KMS-11 (cell line): Measurements from ENCODE around the gene SLC37A1.

ENCODE experiments used
- H2AFZ ChIP-seq: fragments of 200-600 bp; sonication (generic); 2 replicates; pipeline ENCODE4 v1.6.1; 2016; ENCODE audit warnings: antibody characterized with exemption, mixed run types, low read depth
- H3K27ac ChIP-seq: fragments of 200-600 bp; sonication (generic); 2 replicates; pipeline ENCODE4 v1.6.1; 2016; ENCODE audit warnings: mild to moderate bottlenecking, mixed run types
- H3K27me3 ChIP-seq: fragments of 200-600 bp; sonication (generic); 2 replicates; pipeline ENCODE4 v1.6.1; 2017; ENCODE audit warnings: mild to moderate bottlenecking, low read depth, mixed run types, moderate library complexity; ENCODE audit not compliant: insufficient read depth
- H3K36me3 ChIP-seq: fragments of 200-600 bp; sonication (generic); 2 replicates; pipeline ENCODE4 v1.6.1; 2017; ENCODE audit warnings: mild to moderate bottlenecking, mixed run types; ENCODE audit not compliant: insufficient read depth
- H3K4me1 ChIP-seq: fragments of 200-600 bp; sonication (generic); 2 replicates; pipeline ENCODE4 v1.6.1; 2016; ENCODE audit warnings: mild to moderate bottlenecking, low read depth, mixed run types; ENCODE audit not compliant: poor library complexity, severe bottlenecking
- H3K4me2 ChIP-seq: fragments of 200-600 bp; sonication (generic); 2 replicates; pipeline ENCODE4 v1.7.0; 2016; ENCODE audit warnings: mild to moderate bottlenecking, mixed run types
- H3K4me3 ChIP-seq: fragments of 200-600 bp; sonication (generic); IDR thresholded peaks from 2 replicates; pipeline ENCODE4 v1.6.1; 2017; ENCODE audit warnings: low read depth, low read length, mixed read lengths; ENCODE audit not compliant: insufficient read depth
- H3K79me2 ChIP-seq: fragments of 200-600 bp; sonication (generic); 2 replicates; pipeline ENCODE4 v1.6.1; 2016; ENCODE audit warnings: low read depth, mixed run types; ENCODE audit not compliant: insufficient read depth
- H3K9ac ChIP-seq: fragments of 200-600 bp; sonication (generic); 2 replicates; pipeline ENCODE4 v1.6.1; 2016; ENCODE audit warnings: mild to moderate bottlenecking, mixed run types
- H4K20me1 ChIP-seq: fragments of 200-600 bp; sonication (generic); 2 replicates; pipeline ENCODE4 v1.6.1; 2016; ENCODE audit warnings: mild to moderate bottlenecking, mixed run types; ENCODE audit not compliant: insufficient read depth
- CTCF ChIP-seq: fragments of 200-600 bp; sonication (generic); conservative IDR thresholded peaks from 2 replicates; pipeline ENCODE4 v1.6.1; 2017; ENCODE audit warnings: low read depth, mild to moderate bottlenecking, antibody characterized with exemption, low read length, moderate library complexity, mixed read lengths

Gene SLC37A1

GRCh38 chr21:42587036-42587435 lies 73.4 kb downstream of the SLC37A1 start:
- Histone ChIP-seq H3K79me2 (no peaks in the 10 kb centered on the region), H3K27me3 (0 out of 2 replicates have a peak, but pooled peaks cover 2% of the 10 kb centered on the region), H3K27ac (no peak overlapping the region), H2AFZ (no peak overlapping the region), H4K20me1 (no peaks in the 10 kb centered on the region), H3K4me1 (no peaks in the 10 kb centered on the region), H3K9ac (no peak overlapping the region), H3K4me3 (no peak overlapping the region), H3K36me3 (no peaks in the 10 kb centered on the region), H3K4me2 (no peak overlapping the region)
- TF ChIP-seq CTCF, result no peak

GRCh38 chr21:42590431-42591131 lies 76.9 kb downstream of the SLC37A1 start:
- Histone ChIP-seq H3K27me3 (peaks cover 20% of the 10 kb centered on the region; the same call in 1 of the 2 replicates), H4K20me1 (no peaks in the 10 kb centered on the region), H3K4me3 (no peak overlapping the region), H3K27ac (no peak overlapping the region), H3K36me3 (no peaks in the 10 kb centered on the region), H3K9ac (no peak overlapping the region), H3K79me2 (no peaks in the 10 kb centered on the region), H3K4me1 (no peaks in the 10 kb centered on the region), H3K4me2 (no peak overlapping the region), H2AFZ (no peak overlapping the region)
- TF ChIP-seq CTCF, result no peak

DNA sequence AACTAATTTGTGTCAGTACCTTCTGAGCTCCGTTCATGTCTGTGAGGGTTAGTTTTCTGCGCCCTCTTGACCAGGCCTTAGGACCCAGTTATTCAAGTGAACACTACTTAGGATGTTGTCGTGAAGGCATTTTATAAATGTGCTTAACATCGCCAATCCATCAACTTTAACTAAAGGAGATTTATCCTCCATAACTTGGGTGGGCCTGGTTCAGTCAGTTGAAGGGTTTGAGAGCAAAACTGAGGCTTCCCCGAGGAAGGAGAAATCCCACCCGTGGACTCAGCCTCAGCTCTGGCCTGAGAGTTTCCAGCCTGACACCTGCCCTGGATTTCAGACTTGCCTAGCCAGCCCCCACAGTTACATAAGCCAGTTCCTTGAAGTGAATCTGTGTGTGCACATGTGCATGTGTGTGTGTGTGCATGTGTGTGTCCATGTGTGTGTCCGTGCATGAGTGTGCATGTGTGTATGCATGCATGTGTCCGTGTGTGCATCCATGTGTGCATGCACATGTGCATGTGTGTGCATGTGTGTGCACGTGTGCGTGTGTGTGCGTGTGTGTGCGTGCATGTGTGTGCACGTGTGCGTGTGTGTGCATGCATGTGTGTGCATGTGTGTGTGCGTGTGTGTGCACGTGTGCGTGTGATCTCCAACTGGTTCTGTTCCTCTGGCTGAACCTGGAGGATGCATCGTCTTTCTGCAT lies 77.7 kb downstream of the SLC37A1 start:
- no peak overlapping the region for H3K4me2 ChIP-seq
- H3K4me3 ChIP-seq, result no peak overlapping the region
- peaks cover 21% of the 10 kb centered on the region; the same call in 1 of the 2 replicates for H3K27me3 ChIP-seq
- no peak overlapping the region for H2AFZ ChIP-seq
- H3K4me1 ChIP-seq, result no peaks in the 10 kb centered on the region
- no peak overlapping the region for H3K27ac ChIP-seq
- no peaks in the 10 kb centered on the region for H4K20me1 ChIP-seq
- H3K79me2 ChIP-seq, result no peaks in the 10 kb centered on the region
- no peak overlapping the region for H3K9ac ChIP-seq
- H3K36me3 ChIP-seq, result no peaks in the 10 kb centered on the region
- no peak for TF ChIP-seq CTCF

GRCh38 chr21:42592156-42592820 lies 78.6 kb downstream of the SLC37A1 start:
- Histone ChIP-seq H3K27me3 (peaks cover 25% of the 10 kb centered on the region; the same call in 1 of the 2 replicates), H2AFZ (no peak overlapping the region), H3K9ac (no peak overlapping the region), H3K4me3 (no peak overlapping the region), H3K27ac (no peak overlapping the region), H3K4me1 (no peaks in the 10 kb centered on the region), H3K36me3 (no peaks in the 10 kb centered on the region), H3K4me2 (no peak overlapping the region), H4K20me1 (no peaks in the 10 kb centered on the region), H3K79me2 (no peaks in the 10 kb centered on the region)
- no peak for TF ChIP-seq CTCF
